Ascending aorta (tissue), 2 donors: ENCODE data around the gene SLC25A13. TPM values are rescaled to one million over a fixed set of nuclear protein-coding genes. Genes with fewer than 3 reads are reported as not detected.

Experiments
- DNase-seq, 2 donors: peaks; one replicate each; pipeline ENCODE4 v3.0.0-alpha.2; 2019; ENCODE audit warnings: low spot score in 2 of 2
- H3K27ac ChIP-seq, 2 donors: fragments of 200-600 bp; sonication (generic); one replicate each; pipeline ENCODE4 v1.5.1; 2016 to 2017; ENCODE audit warnings: mild to moderate bottlenecking in 1 of 2
- H3K27me3 ChIP-seq: fragments of 200-600 bp; sonication (generic); one replicate; pipeline ENCODE4 v1.5.1; 2017
- H3K36me3 ChIP-seq, 2 donors: fragments of 200-600 bp; sonication (generic); one replicate each; pipeline ENCODE4 v1.5.1; 2016
- H3K4me1 ChIP-seq, 2 donors: fragments of 200-600 bp; sonication (generic); one replicate each; pipeline ENCODE4 v1.5.1; 2016 to 2017; ENCODE audit warnings: mild to moderate bottlenecking in 1 of 2
- H3K4me3 ChIP-seq, 2 donors: fragments of 200-600 bp; sonication (generic); one replicate each; pipeline ENCODE4 v1.5.1; 2016 to 2017; ENCODE audit warnings: mild to moderate bottlenecking in 1 of 2
- H3K9me3 ChIP-seq, 2 donors: fragments of 200-600 bp; sonication (generic); one replicate each; pipeline ENCODE4 v1.5.1; 2016
- CTCF ChIP-seq, 3 experiments: fragments of 200-600 bp in 2 of 3; fragments of 450-650 bp in 1 of 3; sonication (generic) in 2 of 3; IDR thresholded peaks; one replicate each; pipeline ENCODE4 v1.5.1; 2016 to 2019; ENCODE audit warnings: antibody characterized with exemption in 3 of 3, mild to moderate bottlenecking in 1 of 3, moderate library complexity in 1 of 3
- intact Hi-C: fragments of 100-400 bp; cut with DNase I; formaldehyde crosslinking; loops from one replicate; pipeline ENCODE4 v1.15.1; 2023
- total RNA-seq: library from RNA; depleted of rRNA; stranded (reverse); fragments of >200 nt; gene quantifications from one replicate; pipeline ENCODE4 v1.1.0, GENCODE V29; 2016

The SLC25A13 gene
- total RNA-seq, 1 donor from 2014 or later, result 5.6 TPM

DNA sequence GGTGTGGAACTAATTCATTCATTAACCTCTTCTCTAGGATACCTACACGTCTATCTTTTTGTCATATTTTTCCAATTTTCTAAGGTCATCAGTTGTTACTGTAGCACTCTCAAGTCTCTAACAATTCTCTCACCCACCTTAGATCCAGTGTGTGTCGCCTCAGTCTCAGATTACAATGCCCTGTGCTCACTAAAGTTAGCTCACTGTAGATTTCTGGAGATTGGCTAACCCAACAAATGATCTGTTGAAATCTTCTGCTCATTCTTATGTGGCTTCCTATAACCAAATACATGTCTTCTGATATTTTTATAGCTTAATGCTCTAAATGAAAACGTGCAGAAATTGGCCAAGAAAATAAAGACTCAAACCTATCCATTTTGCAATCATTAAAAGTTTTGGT lies 142.6 kb downstream of the SLC25A13 start:
- no peak overlapping the region for H3K27ac ChIP-seq
- no peaks in the 10 kb centered on the region for H3K9me3 ChIP-seq
- intact Hi-C loops, result no loop called here
- no peak for DNase-seq
- no peaks in the 10 kb centered on the region for H3K4me1 ChIP-seq
- H3K27me3 ChIP-seq, result no peaks in the 10 kb centered on the region
- no peak for TF ChIP-seq CTCF (IDR thresholded peaks at IDR 0.05)
- no peak overlapping the region for H3K4me3 ChIP-seq
- H3K36me3 ChIP-seq, result peaks cover 13 to 44% of the 10 kb centered on the region in 2 donors

DNA sequence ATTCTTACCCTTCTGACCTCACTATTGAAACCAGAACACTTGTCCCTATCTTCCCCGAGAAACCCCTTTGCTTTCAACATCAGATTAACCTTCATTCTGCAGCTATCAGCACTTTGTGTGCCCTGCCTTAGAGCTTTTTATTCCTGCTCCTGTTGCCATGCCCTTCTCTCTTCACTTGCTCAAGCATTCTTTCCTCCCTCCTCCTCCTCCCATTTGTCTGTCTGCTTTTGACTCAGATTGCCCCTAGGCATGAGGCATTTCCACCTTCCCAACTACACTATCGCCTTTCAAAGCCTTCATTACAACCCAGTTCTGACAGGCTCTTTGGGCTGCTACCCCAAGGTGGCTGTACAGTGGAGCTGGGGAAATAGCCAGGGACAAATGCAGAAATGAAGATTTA lies 143.3 kb downstream of the SLC25A13 start:
- H3K36me3 ChIP-seq, result peaks cover 9 to 37% of the 10 kb centered on the region in 2 donors
- DNase-seq, result no peak
- TF ChIP-seq CTCF (IDR thresholded peaks at IDR 0.05), result no peak
- H3K27ac ChIP-seq, result no peak overlapping the region
- H3K4me3 ChIP-seq, result no peak overlapping the region
- intact Hi-C loops, result no loop called here
- H3K27me3 ChIP-seq, result no peaks in the 10 kb centered on the region
- no peaks in the 10 kb centered on the region for H3K9me3 ChIP-seq
- no peaks in the 10 kb centered on the region for H3K4me1 ChIP-seq

- H3K9me3 ChIP-seq, result no peaks in the 10 kb centered on the region
- H3K4me3 ChIP-seq, result no peak overlapping the region
- no peak overlapping the region for H3K27ac ChIP-seq
- no peak for DNase-seq
- intact Hi-C loops, result no loop called here
- H3K27me3 ChIP-seq, result no peaks in the 10 kb centered on the region
- no peak for TF ChIP-seq CTCF (IDR thresholded peaks at IDR 0.05)
- no peaks in the 10 kb centered on the region for H3K4me1 ChIP-seq
- peaks cover 3 to 29% of the 10 kb centered on the region in 2 donors for H3K36me3 ChIP-seq
These were observed 144.5 kb downstream of the SLC25A13 start for GRCh38 chr7:96177353-96177752.

- intact Hi-C loops, result no loop called here
- no peak for DNase-seq
- Histone ChIP-seq H3K36me3 (peaks cover 3 to 29% of the 10 kb centered on the region in 2 donors), H3K27me3 (no peaks in the 10 kb centered on the region), H3K27ac (no peak overlapping the region), H3K4me3 (no peak overlapping the region), H3K9me3 (no peaks in the 10 kb centered on the region), H3K4me1 (no peaks in the 10 kb centered on the region)
- TF ChIP-seq CTCF (IDR thresholded peaks at IDR 0.05), result no peak
These were observed 147.1 kb downstream of the SLC25A13 start for GRCh38 chr7:96174812-96175211.

DNA sequence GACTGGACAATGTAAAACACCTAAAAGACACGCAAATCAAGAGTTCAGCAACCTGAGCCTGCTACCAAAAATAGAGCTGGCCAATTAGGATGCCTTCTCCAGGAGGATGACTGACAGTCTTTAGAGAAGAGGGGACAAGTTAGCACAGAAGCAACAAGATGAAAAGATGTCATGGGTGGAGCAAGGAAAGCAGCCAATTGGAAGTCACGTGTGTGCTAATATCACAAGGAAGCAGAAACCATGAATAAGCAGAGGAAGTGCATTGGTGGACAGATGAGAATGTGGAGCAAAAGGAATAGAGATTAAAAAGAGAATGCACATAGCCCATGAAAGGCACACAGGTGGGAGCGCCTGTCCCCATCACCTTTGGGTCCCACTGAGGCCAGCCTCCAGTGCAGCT lies 148.1 kb downstream of the SLC25A13 start:
- Histone ChIP-seq H3K27ac (no peak overlapping the region), H3K36me3 (peaks cover 3 to 21% of the 10 kb centered on the region in 2 donors), H3K4me3 (no peak overlapping the region), H3K27me3 (no peaks in the 10 kb centered on the region), H3K4me1 (peaks cover 0 to 2% of the 10 kb centered on the region in 2 donors), H3K9me3 (no peaks in the 10 kb centered on the region)
- intact Hi-C loops, result no loop called here
- no peak for DNase-seq
- TF ChIP-seq CTCF (IDR thresholded peaks at IDR 0.05), result no peak

GRCh38 chr7:96169439-96169838 lies 152.5 kb downstream of the SLC25A13 start:
- no peak for TF ChIP-seq CTCF (IDR thresholded peaks at IDR 0.05)
- H3K27ac ChIP-seq, result peak overlapping the region; percentile 20 to 32

More at GRCh38 chr7:96169439-96169838, 152.5 kb downstream of the SLC25A13 start:
- Histone ChIP-seq H3K27me3 (no peaks in the 10 kb centered on the region), H3K4me1 (peaks cover 0 to 2% of the 10 kb centered on the region in 2 donors), H3K9me3 (no peaks in the 10 kb centered on the region), H3K36me3 (peaks cover 3 to 10% of the 10 kb centered on the region in 2 donors), H3K4me3 (no peak overlapping the region)
- intact Hi-C loops, result no loop called here
- no peak for DNase-seq
